GM20000 (cell line): ENCODE results near the gene HNRNPA0.
"Not testable (repeated sequence)": the region's sequence is repeated elsewhere in the genome, so short reads cannot be mapped to it uniquely, and the experiment has no call there.

ENCODE experiments used
- DNase-seq: peaks from one replicate; pipeline ENCODE4 v3.0.0; 2012; ENCODE audit warnings: low spot score
- CTCF ChIP-seq: IDR thresholded peaks from 2 replicates; pipeline ENCODE4 v1.5.1; 2012; ENCODE audit warnings: mild to moderate bottlenecking, control low read depth; ENCODE audit errors: extremely low read depth, missing control alignments

The HNRNPA0 gene

GRCh38 chr5:137791387-137791786, 37.2 kb upstream of the HNRNPA0 start:
- DNase-seq, result no peak
- TF ChIP-seq CTCF, result no peak

DNA sequence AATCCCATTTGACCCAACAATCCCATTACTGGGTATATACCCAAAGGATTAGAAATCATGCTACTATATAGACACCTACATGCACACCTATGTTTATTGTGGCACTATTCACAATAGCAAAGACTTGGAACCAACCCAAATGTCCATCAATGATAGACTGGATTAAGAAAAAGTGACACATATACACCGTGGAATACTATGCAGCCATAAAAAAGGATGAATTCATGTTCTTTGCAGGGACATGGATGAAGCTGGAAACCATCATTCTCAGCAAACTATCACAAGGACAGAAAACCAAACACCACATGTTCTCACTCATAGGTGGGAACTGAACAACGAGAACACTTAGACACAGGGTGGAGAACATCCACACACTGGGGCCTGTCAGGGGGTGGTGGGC, 34.4 kb upstream of the HNRNPA0 start:
- not testable (repeated sequence) for DNase-seq

- no peak for DNase-seq
- no peak for TF ChIP-seq CTCF
Measured at GRCh38 chr5:137782984-137783536, 28.9 kb upstream of the HNRNPA0 start.

DNA sequence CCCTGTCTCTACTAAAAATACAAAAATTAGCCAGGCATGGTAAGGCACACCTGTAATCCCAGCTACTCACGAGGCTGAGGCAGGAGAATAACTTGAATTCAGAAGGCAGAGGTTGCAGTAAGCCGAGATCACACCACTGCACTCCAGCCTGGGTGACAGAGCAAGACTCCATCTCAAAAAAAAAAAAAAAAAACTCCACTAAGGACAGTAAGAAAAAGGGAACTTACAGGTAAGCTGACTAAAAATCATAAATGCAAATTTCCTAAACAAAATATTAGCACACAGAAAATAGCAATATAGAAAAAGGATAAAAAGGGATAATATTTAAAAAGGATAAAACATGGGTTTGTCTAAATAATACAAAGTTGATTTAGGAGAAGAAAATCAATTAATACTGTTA, 27.9 kb upstream of the HNRNPA0 start:
- no peak for TF ChIP-seq CTCF
- no peak for DNase-seq

- TF ChIP-seq CTCF, result peak; percentile 58
- DNase-seq, result peak; percentile 21
Measured at GRCh38 chr5:137778772-137779564, 24.8 kb upstream of the HNRNPA0 start.

GRCh38 chr5:137767937-137768336, 13.8 kb upstream of the HNRNPA0 start:
- not testable (repeated sequence) for DNase-seq

DNA sequence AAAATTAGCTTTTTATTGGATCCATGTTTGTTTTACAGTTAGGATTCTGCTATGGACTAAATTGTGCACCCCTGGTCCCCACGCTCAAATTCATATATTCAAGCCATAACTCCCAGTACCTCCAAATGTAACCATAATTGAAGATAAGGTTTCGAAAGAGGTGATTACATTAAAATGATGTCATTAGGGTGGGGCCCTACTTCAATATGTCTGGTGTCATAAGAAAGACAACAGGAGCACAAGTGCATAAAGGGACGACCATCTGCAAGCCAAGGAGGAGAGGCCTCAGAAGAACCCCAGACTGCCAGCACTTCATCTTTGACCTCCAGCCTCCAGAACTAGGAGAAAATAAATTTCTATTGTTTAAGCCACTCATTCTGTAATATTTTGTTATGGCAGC, 7.4 kb upstream of the HNRNPA0 start:
- DNase-seq, result no peak

More for the DNA sequence above, 7.4 kb upstream of the HNRNPA0 start:
- TF ChIP-seq CTCF, result no peak
